Sigmoid colon (tissue), 7 donors: Measurements from ENCODE around the gene SIAH2. TPM values are rescaled to one million over a fixed set of nuclear protein-coding genes. Genes with fewer than 3 reads are reported as not detected.
"Not testable (repeated sequence)": the region's sequence is repeated elsewhere in the genome, so short reads cannot be mapped to it uniquely, and the experiment has no call there.

Experiments
- DNase-seq: peaks from one replicate; pipeline ENCODE4 v3.0.0-alpha.2; 2019
- H3K27ac ChIP-seq, 4 donors: fragments of 200-600 bp; sonication (generic); one replicate each; pipeline ENCODE4 v1.5.1; 2016 to 2019; ENCODE audit warnings: mild to moderate bottlenecking in 1 of 4
- H3K27me3 ChIP-seq, 3 donors: fragments of 200-600 bp; sonication (generic); one replicate each; pipeline ENCODE4 v1.5.1; 2019; ENCODE audit warnings: mild to moderate bottlenecking in 1 of 3
- H3K36me3 ChIP-seq, 4 donors: fragments of 200-600 bp; sonication (generic); one replicate each; pipeline ENCODE4 v1.5.1; 2016 to 2019
- H3K4me1 ChIP-seq, 4 donors: fragments of 200-600 bp; sonication (generic); one replicate each; pipeline ENCODE4 v1.5.1; 2017 to 2019
- H3K4me3 ChIP-seq, 4 donors: fragments of 200-600 bp; sonication (generic); one replicate each; pipeline ENCODE4 v1.5.1; 2017 to 2019; ENCODE audit warnings: mild to moderate bottlenecking in 2 of 4, moderate library complexity in 1 of 4
- H3K9me3 ChIP-seq, 4 donors: fragments of 200-600 bp in 3 of 4; sonication (generic) in 3 of 4; one replicate each; pipeline versions ENCODE4 v1.5.1 to v1.6.1; 2013 to 2019
- CTCF ChIP-seq, 4 experiments: fragments of 450-650 bp in 3 of 4; fragments of 200-600 bp in 1 of 4; IDR thresholded peaks; one replicate each; pipeline ENCODE4 v1.5.1; 2016 to 2019; ENCODE audit warnings: antibody characterized with exemption in 4 of 4, mild to moderate bottlenecking in 3 of 4, moderate library complexity in 2 of 4
- EP300 ChIP-seq, 4 donors: sonication (generic); formaldehyde crosslinking; IDR thresholded peaks; one replicate each; pipeline ENCODE4 v1.6.1; 2017; ENCODE audit warnings: antibody characterized with exemption in 4 of 4
- POLR2A ChIP-seq, 2 donors: fragments of 450-650 bp; IDR thresholded peaks; one replicate each; pipeline ENCODE4 v1.6.1; 2016; ENCODE audit warnings: antibody characterized with exemption in 2 of 2, mild to moderate bottlenecking in 2 of 2, moderate library complexity in 2 of 2
- POLR2AphosphoS5 ChIP-seq, 4 donors: sonication (generic); formaldehyde crosslinking; IDR thresholded peaks; one replicate each; pipeline ENCODE4 v1.6.1; 2017; ENCODE audit warnings: antibody characterized with exemption in 4 of 4
- WGBS, 2 donors: extraction: QIAGEN DNeasy Blood & Tissue Kit; methylation state at CpG; one replicate each; pipeline ENCODE4 v1.1.7; 2013; 5-methylcytosine and 5-hydroxymethylcytosine counted together
- intact Hi-C: fragments of 100-400 bp; cut with DNase I; formaldehyde crosslinking; loops from one replicate; pipeline ENCODE4 v1.15.1; 2023
- polyA plus RNA-seq, 3 donors: library from polyadenylated mRNA; stranded (reverse); fragments of 200-250 nt; gene quantifications; one replicate each; pipeline ENCODE4 v1.2.3, GENCODE V29; 2013
- total RNA-seq, 4 donors: library from RNA; depleted of rRNA; stranded (reverse); fragments of >200 nt; gene quantifications; one replicate each; pipeline ENCODE4 v1.1.0, GENCODE V29; 2016
- donor health status: healthy with polysubstance abuse.
- donor health status: Bipolar disorder and iron deficiency.
- donor health status: healthy.

SIAH2 gene
- total and polyA plus RNA-seq, 7 donors = 12.0 to 35.0 (median 21.2) TPM

DNA sequence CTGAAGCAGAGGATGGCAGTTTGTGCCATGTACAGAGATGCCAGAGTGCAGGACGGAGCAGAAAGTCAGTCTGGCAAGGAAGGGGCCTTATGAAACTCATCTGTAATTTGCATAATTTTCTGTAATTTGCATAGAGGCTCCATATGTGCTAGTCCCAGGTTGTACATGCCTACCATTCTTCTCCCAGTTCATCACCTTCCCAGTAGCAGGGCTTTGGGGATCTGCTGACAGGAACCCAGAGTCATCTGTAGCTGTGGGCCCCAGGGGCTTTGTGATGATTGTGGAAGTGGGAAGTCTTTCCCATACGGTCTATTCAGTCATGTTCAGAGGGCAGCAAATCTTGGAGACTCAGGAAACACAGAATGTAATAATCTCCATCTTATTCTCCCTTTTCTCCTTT lies 42.4 kb upstream of the SIAH2 start:
- H3K4me1 ChIP-seq = no peaks in the 10 kb centered on the region
- TF ChIP-seq POLR2A (IDR thresholded peaks at IDR 0.05) (no peak), EP300 (IDR thresholded peaks at IDR 0.05) (no peak), POLR2AphosphoS5 (IDR thresholded peaks at IDR 0.05) (no peak), CTCF (IDR thresholded peaks at IDR 0.05) (no peak)
- H3K9me3 ChIP-seq = no peaks in the 10 kb centered on the region
- no peak for DNase-seq
- H3K36me3 ChIP-seq = no peaks in the 10 kb centered on the region
- peaks cover 0 to 7% (median 0%) of the 10 kb centered on the region in 3 donors for H3K27me3 ChIP-seq
- 71 to 86% methylated on average over 2 of the region's 2 CpGs for WGBS, 2 donors
- intact Hi-C loops = no loop called here
- H3K27ac ChIP-seq = no peak overlapping the region
- no peak overlapping the region for H3K4me3 ChIP-seq

- Histone ChIP-seq H3K4me3 (no peak overlapping the region), H3K27ac (no peak overlapping the region), H3K36me3 (no peaks in the 10 kb centered on the region), H3K4me1 (no peaks in the 10 kb centered on the region), H3K9me3 (no peaks in the 10 kb centered on the region), H3K27me3 (peaks cover 0 to 7% (median 0%) of the 10 kb centered on the region in 3 donors)
- intact Hi-C loops = no loop called here
- no peak for DNase-seq
- WGBS, 2 donors = 93 to 94% methylated on average over 9 of the region's 9 CpGs
- no peak for TF ChIP-seq POLR2A (IDR thresholded peaks at IDR 0.05)
- no peak for TF ChIP-seq CTCF (IDR thresholded peaks at IDR 0.05)
- no peak for TF ChIP-seq POLR2AphosphoS5 (IDR thresholded peaks at IDR 0.05)
- TF ChIP-seq EP300 (IDR thresholded peaks at IDR 0.05) = no peak
These were observed 40.5 kb upstream of the SIAH2 start for GRCh38 chr3:150803440-150803985.

GRCh38 chr3:150800722-150801121 lies 37.8 kb upstream of the SIAH2 start:
- no peak overlapping the region for H3K27ac ChIP-seq
- no peaks in the 10 kb centered on the region for H3K9me3 ChIP-seq
- DNase-seq = no peak
- H3K27me3 ChIP-seq = peaks cover 0 to 7% (median 0%) of the 10 kb centered on the region in 3 donors
- intact Hi-C loops = no loop called here
- 81 to 87% methylated on average over 2 of the region's 2 CpGs for WGBS, 2 donors
- TF ChIP-seq CTCF (IDR thresholded peaks at IDR 0.05) (no peak), POLR2A (IDR thresholded peaks at IDR 0.05) (no peak), POLR2AphosphoS5 (IDR thresholded peaks at IDR 0.05) (no peak), EP300 (IDR thresholded peaks at IDR 0.05) (no peak)
- H3K4me1 ChIP-seq = no peaks in the 10 kb centered on the region
- H3K4me3 ChIP-seq = no peak overlapping the region
- H3K36me3 ChIP-seq = no peaks in the 10 kb centered on the region

DNA sequence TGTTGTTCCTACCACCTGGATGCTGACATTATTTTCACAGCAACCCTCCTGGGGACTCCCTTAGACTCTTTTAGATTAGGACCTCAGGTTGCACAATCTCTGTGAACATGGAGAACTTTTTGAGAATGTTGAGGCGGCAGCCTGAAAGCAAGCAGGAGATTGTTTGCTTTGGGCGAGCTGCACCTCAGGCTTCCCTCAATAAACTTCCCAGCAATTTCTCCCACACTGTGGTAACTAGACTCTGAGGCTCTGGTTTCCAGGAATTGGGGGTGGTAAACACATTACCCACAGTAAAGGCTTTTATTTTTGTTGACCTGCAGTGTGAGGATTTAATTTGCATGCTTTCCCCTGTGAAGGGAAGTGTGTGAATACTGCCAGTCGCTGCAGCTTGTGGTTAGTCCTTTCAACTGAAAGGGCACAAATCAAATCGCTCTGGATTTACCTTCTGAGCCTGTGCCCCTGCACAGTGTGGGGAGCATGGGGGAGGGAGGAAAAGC lies 35.2 kb upstream of the SIAH2 start:
- Histone ChIP-seq H3K9me3 (no peaks in the 10 kb centered on the region), H3K4me1 (no peaks in the 10 kb centered on the region), H3K4me3 (no peak overlapping the region), H3K27me3 (peaks cover 0 to 1% (median 0%) of the 10 kb centered on the region in 3 donors), H3K27ac (no peak overlapping the region), H3K36me3 (no peaks in the 10 kb centered on the region)
- 3 to 10% methylated on average over 4 of the region's 4 CpGs for WGBS, 2 donors
- DNase-seq = no peak
- no peak for TF ChIP-seq EP300 (IDR thresholded peaks at IDR 0.05)
- TF ChIP-seq POLR2AphosphoS5 (IDR thresholded peaks at IDR 0.05) = no peak
- TF ChIP-seq CTCF (IDR thresholded peaks at IDR 0.05) = no peak
- TF ChIP-seq POLR2A (IDR thresholded peaks at IDR 0.05) = no peak
- intact Hi-C loops = no loop called here

- 92 to 95% methylated on average over 2 of the region's 2 CpGs for WGBS, 2 donors
- no peak for DNase-seq
- Histone ChIP-seq H3K4me3 (no peak overlapping the region), H3K4me1 (no peaks in the 10 kb centered on the region), H3K27ac (no peak overlapping the region), H3K9me3 (no peaks in the 10 kb centered on the region), H3K36me3 (no peaks in the 10 kb centered on the region), H3K27me3 (no peaks in the 10 kb centered on the region)
- intact Hi-C loops = no loop called here
- TF ChIP-seq POLR2AphosphoS5 (IDR thresholded peaks at IDR 0.05) (no peak), EP300 (IDR thresholded peaks at IDR 0.05) (no peak), CTCF (IDR thresholded peaks at IDR 0.05) (no peak), POLR2A (IDR thresholded peaks at IDR 0.05) (no peak)
These were observed 34.2 kb upstream of the SIAH2 start for GRCh38 chr3:150797155-150797554.

DNA sequence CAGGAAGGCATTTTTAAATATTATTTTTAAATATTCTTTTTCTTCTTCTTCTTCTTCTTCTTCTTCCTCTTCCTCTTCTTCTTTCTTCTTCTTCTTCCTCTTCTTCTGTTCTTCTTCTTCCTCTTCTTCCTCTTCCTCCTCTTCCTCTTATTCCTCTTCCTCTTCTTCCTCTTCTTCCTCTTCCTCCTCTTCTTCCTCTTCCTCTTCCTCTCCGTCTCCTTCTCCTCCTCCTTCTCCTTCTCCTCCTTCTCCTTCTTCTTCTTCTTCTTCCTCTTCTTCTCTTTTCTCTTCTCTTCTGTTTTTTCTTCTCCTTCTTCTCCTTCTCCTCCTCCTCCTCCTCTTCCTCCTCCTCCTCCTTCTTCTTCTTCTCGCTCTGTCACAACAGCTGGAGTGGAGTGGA lies 33.6 kb upstream of the SIAH2 start:
- intact Hi-C loops = not testable (repeated sequence)

More for the DNA sequence above, 33.6 kb upstream of the SIAH2 start:
- H3K27me3 ChIP-seq, H3K36me3 ChIP-seq, DNase-seq, H3K4me3 ChIP-seq, H3K9me3 ChIP-seq, H3K4me1 ChIP-seq, H3K27ac ChIP-seq: not testable (repeated sequence)
- WGBS, 2 donors = 81 to 91% methylated on average over 2 of the region's 2 CpGs
